Mesenchymal stem cell (in vitro differentiated cells and primary cell): ENCODE results near the gene RNPS1. TPM values are rescaled to one million over a fixed set of nuclear protein-coding genes. Genes with fewer than 3 reads are reported as not detected.

Source experiments
- DNase-seq: peaks from one replicate; pipeline ENCODE4 v3.0.0-alpha.2; 2013
- H2AFZ ChIP-seq: one replicate; pipeline ENCODE4 v1.6.1; 2013; ENCODE audit warnings: low read depth, mild to moderate bottlenecking, control low read depth, inconsistent platforms, low read length, moderate library complexity
- H2AK5ac ChIP-seq: 2 replicates; pipeline ENCODE4 v1.6.1; 2013; ENCODE audit warnings: low read length, moderate library complexity, mild to moderate bottlenecking, inconsistent platforms; ENCODE audit not compliant: severe bottlenecking
- H2BK120ac ChIP-seq: one replicate; pipeline ENCODE4 v1.6.1; 2013; ENCODE audit warnings: low read depth, mild to moderate bottlenecking, inconsistent platforms, low read length, moderate library complexity
- H2BK12ac ChIP-seq, 2 experiments: one replicate each; pipeline ENCODE4 v1.6.1; 2013; ENCODE audit warnings: inconsistent platforms in 2 of 2, low read length in 2 of 2, mild to moderate bottlenecking in 2 of 2, moderate library complexity in 2 of 2, control low read depth in 1 of 2
- H2BK15ac ChIP-seq: one replicate; pipeline ENCODE4 v1.6.1; 2013; ENCODE audit warnings: mild to moderate bottlenecking, low read depth, inconsistent platforms; ENCODE audit not compliant: poor library complexity, severe bottlenecking
- H2BK5ac ChIP-seq: 2 replicates; pipeline ENCODE4 v1.6.1; 2013; ENCODE audit warnings: low read depth, mild to moderate bottlenecking, low read length, control low read depth, inconsistent platforms; ENCODE audit not compliant: poor library complexity, severe bottlenecking
- H3K14ac ChIP-seq, 2 experiments: one replicate each; pipeline ENCODE4 v1.6.1; 2013; ENCODE audit warnings: inconsistent platforms in 2 of 2, low read length in 2 of 2, control low read depth in 1 of 2, mild to moderate bottlenecking in 1 of 2, moderate library complexity in 1 of 2
- H3K18ac ChIP-seq, 2 experiments: one replicate each; pipeline ENCODE4 v1.6.1; 2013; ENCODE audit warnings: inconsistent platforms in 2 of 2, low read length in 2 of 2, control low read depth in 1 of 2, low read depth in 1 of 2, mild to moderate bottlenecking in 1 of 2
- H3K23ac ChIP-seq, 2 experiments: one replicate each; pipeline ENCODE4 v1.6.1; 2013; ENCODE audit warnings: inconsistent platforms in 2 of 2, low read length in 2 of 2, mild to moderate bottlenecking in 2 of 2, moderate library complexity in 2 of 2, control low read depth in 1 of 2
- H3K27ac ChIP-seq: 2 replicates; pipeline ENCODE4 v1.5.1; 2013; ENCODE audit warnings: mild to moderate bottlenecking, moderate library complexity, low read length, control low read depth, inconsistent platforms; ENCODE audit not compliant: poor library complexity, severe bottlenecking
- H3K27me3 ChIP-seq, 2 experiments: 2 replicates each; pipeline versions ENCODE4 v1.6.1 to v1.7.0; 2013; ENCODE audit warnings: low read length in 2 of 2, mild to moderate bottlenecking in 2 of 2, moderate library complexity in 2 of 2, control low read depth in 1 of 2, inconsistent platforms in 1 of 2; ENCODE audit not compliant: control insufficient read depth in 1 of 2, insufficient read depth in 1 of 2
- H3K36me3 ChIP-seq, 2 experiments: 2 replicates each; pipeline versions ENCODE4 v1.6.1 to v1.7.0; 2013; ENCODE audit warnings: low read length in 2 of 2, control low read depth in 1 of 2, inconsistent platforms in 1 of 2, low read depth in 1 of 2, mild to moderate bottlenecking in 1 of 2; ENCODE audit not compliant: insufficient read depth in 2 of 2, control insufficient read depth in 1 of 2
- H3K4ac ChIP-seq, 2 experiments: one replicate each; pipeline ENCODE4 v1.6.1; 2013; ENCODE audit warnings: inconsistent platforms in 2 of 2, low read length in 2 of 2, mild to moderate bottlenecking in 2 of 2, moderate library complexity in 2 of 2, control low read depth in 1 of 2, low read depth in 1 of 2
- H3K4me1 ChIP-seq: 2 replicates; pipeline ENCODE4 v1.6.1; 2013; ENCODE audit warnings: low read depth, low read length, control low read depth; ENCODE audit not compliant: control insufficient read depth, insufficient read depth
- H3K4me2 ChIP-seq: 2 replicates; pipeline ENCODE4 v1.6.1; 2013; ENCODE audit warnings: low read length, mild to moderate bottlenecking, inconsistent platforms; ENCODE audit not compliant: poor library complexity, severe bottlenecking
- H3K4me3 ChIP-seq, 2 experiments: 2 replicates each; pipeline versions ENCODE4 v1.5.1 to v1.7.0; 2013; ENCODE audit warnings: low read length in 2 of 2, mild to moderate bottlenecking in 2 of 2, control low read depth in 1 of 2, low read depth in 1 of 2; ENCODE audit not compliant: insufficient read depth in 1 of 2
- H3K79me1 ChIP-seq: replicated peaks from 2 replicates; pipeline ENCODE4 v1.6.1; 2013; ENCODE audit warnings: mild to moderate bottlenecking, control low read depth, low read length, inconsistent platforms; ENCODE audit not compliant: poor library complexity, severe bottlenecking
- H3K9ac ChIP-seq: 2 replicates; pipeline ENCODE4 v1.7.0; 2013; ENCODE audit warnings: mild to moderate bottlenecking, low read length, moderate library complexity
- H3K9me3 ChIP-seq: 2 replicates; pipeline ENCODE4 v1.7.0; 2013; ENCODE audit warnings: mild to moderate bottlenecking, low read length; ENCODE audit not compliant: control insufficient read depth
- H4K8ac ChIP-seq: one replicate; pipeline ENCODE4 v1.6.1; 2013; ENCODE audit warnings: inconsistent platforms, mild to moderate bottlenecking, low read length, moderate library complexity
- H4K91ac ChIP-seq: one replicate; pipeline ENCODE4 v1.6.1; 2013; ENCODE audit warnings: mild to moderate bottlenecking, low read length, inconsistent platforms
- WGBS: methylation state at CpG from one replicate; pipeline ENCODE4 v1.1.7; 2013; ENCODE audit warnings: mixed read lengths; 5-methylcytosine and 5-hydroxymethylcytosine counted together
- small RNA-seq: library from polyadenylated mRNA; stranded (forward); fragments of <200 nt; extraction: miRNeasy Mini kit (QIAGEN cat#:217004); gene quantifications from one replicate; pipeline ENCODE3, GENCODE V24; 2013; ENCODE audit warnings: low read depth

Gene RNPS1

DNA sequence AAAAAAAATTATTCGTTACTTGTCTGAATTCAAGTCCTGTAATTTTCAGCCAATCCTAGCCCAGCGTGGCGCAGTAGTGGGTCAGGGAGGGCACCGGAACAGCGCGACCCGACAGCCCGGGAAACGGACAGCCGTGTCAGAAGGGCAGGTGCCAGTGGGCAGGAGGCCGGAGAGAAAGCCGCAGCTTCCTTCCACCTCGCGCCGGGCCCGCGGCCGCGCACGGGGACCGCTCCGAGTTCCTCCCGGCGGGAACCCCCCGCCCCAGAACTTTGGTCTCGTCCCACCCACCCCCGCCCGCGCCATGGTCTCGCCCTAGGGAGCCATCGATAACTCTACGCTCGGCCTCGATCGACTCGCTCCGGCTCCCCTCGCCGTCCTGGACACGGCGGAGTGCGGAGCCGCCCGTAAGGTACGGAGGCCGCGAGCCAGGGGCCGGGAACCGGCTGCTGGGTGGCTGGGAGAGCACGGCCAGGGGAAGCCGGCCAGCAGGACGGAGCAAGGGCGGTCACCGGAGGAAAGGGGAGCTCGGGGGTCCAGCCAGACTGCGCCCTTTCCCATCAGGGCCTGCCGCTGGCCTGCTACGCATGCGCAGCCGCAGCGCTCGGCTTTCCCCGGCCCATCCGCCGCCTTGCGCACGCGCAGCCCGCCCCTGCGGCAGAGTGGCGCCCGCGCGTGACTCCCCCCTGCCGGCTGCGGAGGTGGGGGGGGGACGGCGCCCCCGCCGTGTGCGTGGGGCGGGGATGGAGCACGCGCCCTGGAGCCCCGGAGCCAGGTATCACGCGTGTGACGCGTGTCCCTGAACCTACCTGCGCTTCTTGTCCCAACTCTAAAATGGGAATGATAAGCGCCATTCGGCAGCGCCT is 62.6 kb downstream of the RNPS1 start, which contains the start of gene MLST8:
Gene MLST8 (plus strand): TSS at position 351 of the 863 bp plus-strand sequence. CDS start 632 bp downstream, outside the sequence.
- WGBS = under 1% methylated on average over 92 of the region's 93 CpGs

DNA sequence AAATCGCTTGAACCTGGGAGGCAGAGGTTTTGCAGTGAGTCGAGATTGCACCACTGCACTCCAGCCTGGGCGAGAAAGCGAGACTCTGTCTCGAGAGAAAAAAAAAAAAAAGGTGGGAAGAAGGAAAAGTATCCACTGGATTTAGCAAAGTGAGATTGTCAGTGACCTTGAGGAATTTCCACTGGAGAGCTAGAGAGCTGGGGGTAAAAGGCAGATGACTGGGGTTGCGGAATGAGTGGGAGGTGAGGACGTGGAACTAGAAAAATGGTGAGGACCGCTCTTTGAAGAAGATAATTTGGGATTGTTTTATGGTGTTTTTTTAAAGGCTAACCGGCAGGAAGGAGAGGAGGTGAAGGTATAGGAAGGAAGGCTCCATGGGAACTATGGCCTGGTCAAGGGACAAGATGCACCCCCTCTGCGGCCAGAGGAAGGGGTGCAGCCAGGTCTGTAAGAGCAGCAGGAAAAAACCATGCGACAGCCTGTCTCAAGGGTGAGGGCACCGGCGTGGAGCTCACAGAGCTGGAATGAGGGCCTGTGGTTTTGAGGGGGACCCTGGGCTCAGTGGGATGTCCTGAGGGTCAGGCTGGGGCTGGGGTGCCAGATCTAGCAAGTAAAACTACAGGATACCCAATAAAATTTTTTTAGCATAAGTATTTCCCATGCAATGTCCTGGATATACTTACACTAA is 63.4 kb downstream of the RNPS1 start:
- H3K79me1 ChIP-seq = peaks cover 24% of the 10 kb centered on the region
- peaks cover 24 to 38% of the 10 kb centered on the region in 2 experiments for H3K36me3 ChIP-seq
- H2AFZ ChIP-seq = peak overlapping the region; percentile 18
- H3K14ac ChIP-seq = peak overlapping the region in 1 of 2 experiments; percentile 73
- H3K4me2 ChIP-seq = peak overlapping the region; percentile 82
- peaks cover 17% of the 10 kb centered on the region for H3K4me1 ChIP-seq
- H2BK5ac ChIP-seq = no peak overlapping the region
- no peak overlapping the region for H3K23ac ChIP-seq
- H4K91ac ChIP-seq = peak overlapping the region; percentile 30
- DNase-seq = no peak
- H3K18ac ChIP-seq = no peak overlapping the region
- peaks cover 6% of the 10 kb centered on the region for H3K9me3 ChIP-seq
- H4K8ac ChIP-seq = peak overlapping the region; percentile 67
- H2BK120ac ChIP-seq = no peak overlapping the region
- H3K4me3 ChIP-seq = peak overlapping the region in 1 of 2 experiments; percentile 94
- H2BK12ac ChIP-seq = no peak overlapping the region
- H3K4ac ChIP-seq = no peak overlapping the region
- no peak overlapping the region for H2BK15ac ChIP-seq
- 88% methylated on average over 13 of the region's 13 CpGs for WGBS
- no peak overlapping the region for H3K27ac ChIP-seq
- peak overlapping the region; percentile 97 for H3K9ac ChIP-seq
- no peak overlapping the region for H2AK5ac ChIP-seq
- H3K27me3 ChIP-seq = peaks cover 9 to 10% of the 10 kb centered on the region in 2 experiments

More for the DNA sequence above, 62.6 kb downstream of the RNPS1 start, which contains the start of gene MLST8:
- Histone ChIP-seq H3K18ac (peak within 1 kb of the TSS; percentile 99), H2AFZ (peak within 1 kb of the TSS; percentile 83), H3K23ac (peak within 1 kb of the TSS in 1 of 2 experiments; percentile 74), H2BK120ac (peak within 1 kb of the TSS; percentile 77), H3K4ac (peak within 1 kb of the TSS; percentile 96 to 99), H3K4me3 (peak within 1 kb of the TSS; percentile 92 to 94), H3K79me1 (peaks cover 26% of the 10 kb centered on the region), H3K27ac (peak within 1 kb of the TSS; percentile 73), H3K4me2 (peak within 1 kb of the TSS; percentile 96), H3K27me3 (peaks cover 2% of the 10 kb centered on the region in 2 experiments), H3K9me3 (peaks cover 3% of the 10 kb centered on the region), H2BK12ac (peak within 1 kb of the TSS in 1 of 2 experiments; percentile 94), H3K4me1 (peaks cover 19% of the 10 kb centered on the region), H2BK15ac (peak within 1 kb of the TSS; percentile 95), H3K9ac (peak within 1 kb of the TSS; percentile 97), H2BK5ac (peak within 1 kb of the TSS; percentile 98), H3K36me3 (peaks cover 26 to 46% of the 10 kb centered on the region in 2 experiments), H4K8ac (peak within 1 kb of the TSS; percentile 97), H3K14ac (peak within 1 kb of the TSS in 1 of 2 experiments; percentile 97), H4K91ac (peak within 1 kb of the TSS; percentile 99), H2AK5ac (peak within 1 kb of the TSS; percentile 93)
- DNase-seq = peak; percentile 88

Small RNA genes within 50 kb of the gene (small RNA-seq; reads per million reads assigned to genes)
- gene MIR3677 (0.86 reads per million), gene MIR4717 (not detected)
